Transverse colon (tissue), 3 donors: ENCODE data around the gene ROGDI.

Source experiments
- CTCF ChIP-seq, 5 experiments: fragments of 200-600 bp in 3 of 5; fragments of 450-650 bp in 2 of 5; sonication (generic) in 3 of 5; IDR thresholded peaks; 1 replicate in 2 of 5; 2 replicates in 3 of 5; pipeline ENCODE4 v1.5.1; 2016 to 2017; ENCODE audit warnings: antibody characterized with exemption in 5 of 5, inconsistent platforms in 3 of 5, mild to moderate bottlenecking in 2 of 5, moderate library complexity in 1 of 5
- POLR2A ChIP-seq: fragments of 450-650 bp; IDR thresholded peaks from one replicate; pipeline ENCODE4 v1.6.1; 2016; ENCODE audit warnings: antibody characterized with exemption, mild to moderate bottlenecking, moderate library complexity

GRCh38 chr16:4831616-4832015, 29.2 kb upstream of the ROGDI start:
- TF ChIP-seq POLR2A (no peak), CTCF (IDR thresholded peaks at IDR 0.05) (no peak)
